ENCODE results near the gene BTLA. TPM values are rescaled to one million over a fixed set of nuclear protein-coding genes. Genes with fewer than 3 reads are reported as not detected.

Gene BTLA, protein sequence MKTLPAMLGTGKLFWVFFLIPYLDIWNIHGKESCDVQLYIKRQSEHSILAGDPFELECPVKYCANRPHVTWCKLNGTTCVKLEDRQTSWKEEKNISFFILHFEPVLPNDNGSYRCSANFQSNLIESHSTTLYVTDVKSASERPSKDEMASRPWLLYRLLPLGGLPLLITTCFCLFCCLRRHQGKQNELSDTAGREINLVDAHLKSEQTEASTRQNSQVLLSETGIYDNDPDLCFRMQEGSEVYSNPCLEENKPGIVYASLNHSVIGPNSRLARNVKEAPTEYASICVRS
- total RNA-seq: 0.23 TPM

GRCh38 chr3:112498914-112499711 lies at the start of gene BTLA:
BTLA (minus strand) TSS chr3:112499472; CDS start chr3:112499358, 114 bp downstream.

Other genes with a start within 250 kb of the BTLA start
- gene SLC9C1, start 205.3 kb downstream of the BTLA start, total RNA-seq: 1.5 TPM
- 13.4 TPM for gene CD200, start 166.3 kb downstream of the BTLA start, total RNA-seq
- 34.7 TPM for gene ATG3, start 62.5 kb upstream of the BTLA start, total RNA-seq
- 43.9 TPM for gene SLC35A5, start 62.6 kb upstream of the BTLA start, total RNA-seq
- gene CCDC80, start 141.7 kb upstream of the BTLA start, total RNA-seq: 44.0 TPM